Breast epithelium (tissue), 3 donors: Measurements from ENCODE around the gene EFR3B.

ENCODE experiments used
- CTCF ChIP-seq, 3 donors: fragments of 450-650 bp; IDR thresholded peaks; one replicate each; pipeline ENCODE4 v1.5.1; 2016 to 2017; ENCODE audit warnings: antibody characterized with exemption in 3 of 3, mild to moderate bottlenecking in 3 of 3, moderate library complexity in 3 of 3
- POLR2A ChIP-seq: fragments of 450-650 bp; IDR thresholded peaks from one replicate; pipeline ENCODE4 v1.6.1; 2016; ENCODE audit warnings: antibody characterized with exemption, mild to moderate bottlenecking, moderate library complexity

- no peak for TF ChIP-seq CTCF (IDR thresholded peaks at IDR 0.05)
- no peak for TF ChIP-seq POLR2A
These were observed 30.1 kb downstream of the EFR3B start for GRCh38 chr2:25071966-25072365.
